GM06990 (cell line): ENCODE measurements around the gene SOX18.

Experiments used
- DNase-seq: peaks from one replicate; pipeline ENCODE4 v3.0.0-alpha.2; 2011; ENCODE audit not compliant: insufficient read length; ENCODE audit errors: extremely low read depth
- H3K27me3 ChIP-seq: replicated peaks from 2 replicates; pipeline ENCODE4 v1.6.0; 2011; ENCODE audit warnings: low read length; ENCODE audit not compliant: control insufficient read depth, insufficient read depth
- H3K36me3 ChIP-seq: 2 replicates; pipeline ENCODE4 v1.5.1; 2011; ENCODE audit warnings: low read length; ENCODE audit not compliant: control insufficient read depth, insufficient read depth
- H3K4me3 ChIP-seq: replicated peaks from 2 replicates; pipeline ENCODE4 v1.5.1; 2011; ENCODE audit warnings: low read depth, mild to moderate bottlenecking, control low read depth, low read length
- TF ChIP-seq, protein P1 (sequence below): IDR thresholded peaks from 2 replicates; pipeline ENCODE4 v1.5.1; 2011; ENCODE audit warnings: low read length, control low read depth, mild to moderate bottlenecking, inconsistent platforms; ENCODE audit not compliant: insufficient read depth, poor library complexity, severe bottlenecking

SOX18 gene

DNA sequence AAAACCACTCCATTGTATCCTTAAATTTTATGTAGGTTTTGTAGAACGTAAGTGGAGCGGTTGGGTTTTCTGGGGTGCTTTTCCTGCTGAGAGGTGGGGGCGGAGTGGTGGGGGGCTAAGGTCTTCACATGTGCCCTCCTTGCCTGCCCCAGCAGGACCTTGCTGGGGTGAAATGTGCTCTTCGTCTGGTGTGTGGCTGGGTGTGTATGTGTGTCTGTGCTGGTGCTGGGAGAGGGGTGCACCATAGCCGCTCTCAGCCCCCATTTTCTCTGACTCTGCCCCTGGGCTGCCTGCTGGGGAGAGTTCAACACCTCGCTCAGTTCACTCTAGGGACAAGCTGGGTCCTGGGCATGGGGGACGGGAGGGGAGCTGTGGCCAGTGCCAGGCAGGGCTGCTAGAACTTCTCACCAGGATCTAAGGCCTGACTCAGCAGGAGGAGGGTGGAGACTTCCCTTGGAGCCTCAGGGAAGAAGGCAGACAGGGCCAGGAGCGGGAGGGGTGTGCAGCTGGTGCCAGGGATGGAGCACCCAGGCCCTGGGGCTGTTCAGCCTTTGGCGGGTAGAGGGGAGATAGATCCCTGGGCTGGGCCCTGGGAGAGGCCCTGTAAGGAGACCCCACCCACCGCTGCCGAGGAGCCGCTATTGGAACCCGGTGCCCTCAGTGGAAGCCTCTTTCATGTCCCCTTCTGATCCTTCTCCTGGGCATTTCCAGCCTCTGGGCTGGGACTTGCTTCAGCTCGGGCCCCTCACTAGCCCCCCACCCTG, 4.8 kb downstream of the SOX18 start:
- Histone ChIP-seq H3K27me3 (no peaks in the 10 kb centered on the region; the same call in 1 of the 2 replicates), H3K36me3 (no peaks in the 10 kb centered on the region), H3K4me3 (no peak overlapping the region)
- TF ChIP-seq, protein P1, sequence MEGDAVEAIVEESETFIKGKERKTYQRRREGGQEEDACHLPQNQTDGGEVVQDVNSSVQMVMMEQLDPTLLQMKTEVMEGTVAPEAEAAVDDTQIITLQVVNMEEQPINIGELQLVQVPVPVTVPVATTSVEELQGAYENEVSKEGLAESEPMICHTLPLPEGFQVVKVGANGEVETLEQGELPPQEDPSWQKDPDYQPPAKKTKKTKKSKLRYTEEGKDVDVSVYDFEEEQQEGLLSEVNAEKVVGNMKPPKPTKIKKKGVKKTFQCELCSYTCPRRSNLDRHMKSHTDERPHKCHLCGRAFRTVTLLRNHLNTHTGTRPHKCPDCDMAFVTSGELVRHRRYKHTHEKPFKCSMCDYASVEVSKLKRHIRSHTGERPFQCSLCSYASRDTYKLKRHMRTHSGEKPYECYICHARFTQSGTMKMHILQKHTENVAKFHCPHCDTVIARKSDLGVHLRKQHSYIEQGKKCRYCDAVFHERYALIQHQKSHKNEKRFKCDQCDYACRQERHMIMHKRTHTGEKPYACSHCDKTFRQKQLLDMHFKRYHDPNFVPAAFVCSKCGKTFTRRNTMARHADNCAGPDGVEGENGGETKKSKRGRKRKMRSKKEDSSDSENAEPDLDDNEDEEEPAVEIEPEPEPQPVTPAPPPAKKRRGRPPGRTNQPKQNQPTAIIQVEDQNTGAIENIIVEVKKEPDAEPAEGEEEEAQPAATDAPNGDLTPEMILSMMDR = no peak
- DNase-seq = no peak

DNA sequence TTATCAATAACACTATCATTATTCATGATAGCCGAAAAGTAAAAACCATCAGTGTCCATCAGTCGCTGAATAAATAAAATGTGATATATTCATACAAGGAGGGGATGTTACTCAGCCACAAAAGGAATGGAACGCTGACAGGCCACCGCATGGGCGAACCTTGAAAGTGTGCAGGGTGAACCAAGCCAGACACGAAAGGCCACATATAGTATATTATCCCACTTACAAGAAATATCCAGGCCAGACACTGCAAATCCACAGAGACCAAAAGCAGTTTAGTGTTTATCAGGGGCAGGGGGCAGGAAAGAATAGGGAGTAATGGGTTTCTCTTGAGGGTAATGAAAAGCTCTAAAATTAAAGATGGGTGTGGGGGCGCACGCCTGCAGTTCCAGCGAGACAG, 5.7 kb downstream of the SOX18 start:
- no peak for DNase-seq
- TF ChIP-seq, protein P1 = no peak
- no peak overlapping the region for H3K4me3 ChIP-seq
- H3K27me3 ChIP-seq = no peaks in the 10 kb centered on the region; the same call in 1 of the 2 replicates
- no peaks in the 10 kb centered on the region for H3K36me3 ChIP-seq

DNA sequence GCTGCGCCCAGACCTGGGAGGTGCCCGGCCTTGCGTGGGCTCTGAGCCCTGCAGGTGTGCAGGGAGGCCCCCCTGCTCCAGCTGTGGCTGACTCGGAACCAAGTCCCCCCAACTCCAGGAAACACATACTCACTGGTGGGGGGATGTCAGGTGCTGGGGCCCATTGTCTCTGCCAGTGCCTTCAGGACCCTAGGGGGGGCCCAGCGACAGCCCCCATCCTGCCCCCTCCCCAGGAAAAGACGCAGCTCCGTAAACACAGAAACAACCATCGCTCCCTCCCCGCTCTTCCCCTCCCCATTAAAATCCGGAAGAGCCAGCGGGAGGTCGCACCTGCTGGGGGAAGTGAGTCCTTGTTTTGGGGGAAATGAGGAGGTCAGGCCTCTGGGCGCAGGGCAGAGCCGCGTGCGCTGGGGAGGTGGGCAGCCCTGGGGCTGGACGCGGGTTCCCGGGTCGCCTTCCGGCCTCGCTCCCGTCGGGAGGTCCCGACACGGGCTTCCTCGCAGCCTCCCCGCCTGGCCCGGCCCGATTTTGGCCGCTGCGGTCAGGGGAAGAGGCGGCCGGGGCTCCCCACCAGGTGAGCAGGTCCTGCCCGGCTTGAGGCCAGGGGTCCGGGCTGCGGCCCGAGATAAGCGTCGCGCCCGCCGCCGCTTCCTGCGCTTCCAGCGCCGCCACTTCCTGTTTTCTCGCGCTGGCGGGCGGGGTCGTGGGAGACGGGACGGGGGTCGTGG, 7.2 kb downstream of the SOX18 start:
- Histone ChIP-seq H3K27me3 (no peaks in the 10 kb centered on the region; the same call in 1 of the 2 replicates), H3K36me3 (no peaks in the 10 kb centered on the region), H3K4me3 (peak overlapping the region; percentile 62)
- TF ChIP-seq, protein P1 = no peak
- no peak for DNase-seq

DNA sequence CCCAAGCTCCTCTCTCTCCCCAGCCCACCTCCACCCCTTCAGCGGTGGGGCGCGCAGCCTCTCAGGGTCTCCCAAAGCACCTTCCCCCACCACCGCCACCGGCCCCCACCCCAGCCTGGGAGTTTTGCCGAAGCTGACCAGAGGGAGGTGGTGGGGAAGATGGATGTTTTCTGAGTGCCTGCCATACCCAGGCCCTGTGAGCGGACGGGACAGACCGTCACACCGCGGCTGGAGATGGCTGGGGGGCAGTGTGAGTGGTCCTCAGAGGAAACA, 7.7 kb downstream of the SOX18 start:
- Histone ChIP-seq H3K27me3 (no peaks in the 10 kb centered on the region; the same call in 1 of the 2 replicates), H3K36me3 (no peaks in the 10 kb centered on the region), H3K4me3 (peak overlapping the region; percentile 62)
- no peak for DNase-seq
- TF ChIP-seq, protein P1 = no peak

GRCh38 chr20:64041040-64041780, 8.2 kb downstream of the SOX18 start:
- no peak for DNase-seq
- H3K36me3 ChIP-seq = no peaks in the 10 kb centered on the region
- TF ChIP-seq, protein P1 = no peak
- no peaks in the 10 kb centered on the region; the same call in 1 of the 2 replicates for H3K27me3 ChIP-seq
- no peak overlapping the region for H3K4me3 ChIP-seq
